ENCODE measurements around the gene CLN3.

GRCh38 chr16:28534542-28535373, 42.9 kb upstream of the CLN3 start:
- TF ChIP-seq CTCF (IDR thresholded peaks at IDR 0.05), result no peak
- TF ChIP-seq POLR2AphosphoS5 (IDR thresholded peaks at IDR 0.05), result peak; percentile 37
